Stimulated activated CD4-positive, alpha-beta T cell treated with anti-CD3 and anti-CD28 coated beads, Interleukin-15, amount 100 ng/mL, for 1 hour (primary cell): ENCODE measurements around the gene MAGEF1.

Source experiments
- DNase-seq, 2 donors: peaks; one replicate each; pipeline ENCODE4 v3.0.0-alpha.2; 2020; ENCODE audit warnings: low read depth in 1 of 2, low spot score in 1 of 2

The MAGEF1 gene

GRCh38 chr3:184711493-184712247 lies at the start of gene MAGEF1:
Gene MAGEF1, minus strand, starts transcription at chr3:184712064. Its CDS starts 243 bp downstream, at chr3:184711821.
- DNase-seq, result peak; percentile 47 to 60

GRCh38 chr3:184761075-184761841 lies 49.4 kb upstream of the MAGEF1 start:
- DNase-seq, result no peak

GRCh38 chr3:184760337-184761074 lies 48.6 kb upstream of the MAGEF1 start:
- no peak for DNase-seq

- DNase-seq, result no peak
These were observed 47.9 kb upstream of the MAGEF1 start for GRCh38 chr3:184759666-184760200.

GRCh38 chr3:184758056-184758455 lies 46.2 kb upstream of the MAGEF1 start:
- no peak for DNase-seq

GRCh38 chr3:184757022-184757651 lies 45.3 kb upstream of the MAGEF1 start:
- DNase-seq, result no peak

GRCh38 chr3:184756151-184757021 lies 44.5 kb upstream of the MAGEF1 start:
- no peak for DNase-seq

- no peak for DNase-seq
These were observed 43.5 kb upstream of the MAGEF1 start for GRCh38 chr3:184755315-184755731.

GRCh38 chr3:184752361-184752760 lies 40.5 kb upstream of the MAGEF1 start:
- no peak for DNase-seq

- DNase-seq, result no peak
These were observed 39.6 kb upstream of the MAGEF1 start for GRCh38 chr3:184751204-184752040.

- no peak for DNase-seq
These were observed 38.7 kb upstream of the MAGEF1 start for GRCh38 chr3:184750349-184751083.

- no peak for DNase-seq
These were observed 37.4 kb upstream of the MAGEF1 start for GRCh38 chr3:184749168-184749744.

GRCh38 chr3:184748219-184749135 lies 36.6 kb upstream of the MAGEF1 start:
- DNase-seq, result no peak

GRCh38 chr3:184746131-184747120 lies 34.6 kb upstream of the MAGEF1 start:
- no peak for DNase-seq

GRCh38 chr3:184745526-184745925 lies 33.7 kb upstream of the MAGEF1 start:
- no peak for DNase-seq

- no peak for DNase-seq
These were observed 31.4 kb upstream of the MAGEF1 start for GRCh38 chr3:184743248-184743647.
